ENCODE measurements around the gene TNFRSF12A. TPM values are rescaled to one million over a fixed set of nuclear protein-coding genes. Genes with fewer than 3 reads are reported as not detected.

TNFRSF12A gene
- total and polyA plus RNA-seq, 2 donors (not counting 1 experiment from before 2014, with no cell fraction given), result 80.7 to 196 TPM

GRCh38 chr16:3004319-3004718 is 15.8 kb upstream of the TNFRSF12A start:
- H3K27ac ChIP-seq (ENCODE audit: insufficient read depth, low read length), result no peak overlapping the region
- no peak for DNase-seq (ENCODE audit: low read depth in 2 of 2)
- no peaks in the 10 kb centered on the region for H3K79me2 ChIP-seq (ENCODE audit: control insufficient read depth, insufficient read depth, low read length)
- H3K27me3 ChIP-seq (ENCODE audit: control insufficient read depth, insufficient read depth, low read length), result peaks cover 4% of the 10 kb centered on the region
- H3K4me1 ChIP-seq (ENCODE audit: control insufficient read depth, extremely low read depth, insufficient read depth, low read length), result no peaks in the 10 kb centered on the region
- H3K36me3 ChIP-seq (ENCODE audit: control insufficient read depth, insufficient read depth, low read length), result no peaks in the 10 kb centered on the region
- H3K4me3 ChIP-seq (replicated peaks in 1 of 4; ENCODE audit: control extremely low read depth in 1 of 4, insufficient read depth in 1 of 4, low read depth in 3 of 4, low read length in 4 of 4), result peak overlapping the region in 1 of 4 experiments; percentile 14
- no peak overlapping the region for H2AFZ ChIP-seq (ENCODE audit: low read length)
- no peak overlapping the region for H3K9ac ChIP-seq (ENCODE audit: insufficient read depth, low read length)
- H3K4me2 ChIP-seq (ENCODE audit: extremely low read depth, insufficient read depth, low read length), result no peak overlapping the region
- H4K20me1 ChIP-seq (ENCODE audit: control insufficient read depth, extremely low read depth, insufficient read depth, low read length), result no peaks in the 10 kb centered on the region
- no peaks in the 10 kb centered on the region for H3K9me3 ChIP-seq (ENCODE audit: control insufficient read depth, insufficient read depth, low read depth, low read length)
- TF ChIP-seq CTCF (conservative IDR thresholded peaks at IDR 0.05 in 1 of 2, IDR thresholded peaks at IDR 0.05 in 1 of 2; ENCODE audit: low read depth in 1 of 2, low read length in 2 of 2) (no peak), EZH2 (IDR thresholded peaks at IDR 0.05; ENCODE audit: low read length, missing control alignments) (no peak)

DNA sequence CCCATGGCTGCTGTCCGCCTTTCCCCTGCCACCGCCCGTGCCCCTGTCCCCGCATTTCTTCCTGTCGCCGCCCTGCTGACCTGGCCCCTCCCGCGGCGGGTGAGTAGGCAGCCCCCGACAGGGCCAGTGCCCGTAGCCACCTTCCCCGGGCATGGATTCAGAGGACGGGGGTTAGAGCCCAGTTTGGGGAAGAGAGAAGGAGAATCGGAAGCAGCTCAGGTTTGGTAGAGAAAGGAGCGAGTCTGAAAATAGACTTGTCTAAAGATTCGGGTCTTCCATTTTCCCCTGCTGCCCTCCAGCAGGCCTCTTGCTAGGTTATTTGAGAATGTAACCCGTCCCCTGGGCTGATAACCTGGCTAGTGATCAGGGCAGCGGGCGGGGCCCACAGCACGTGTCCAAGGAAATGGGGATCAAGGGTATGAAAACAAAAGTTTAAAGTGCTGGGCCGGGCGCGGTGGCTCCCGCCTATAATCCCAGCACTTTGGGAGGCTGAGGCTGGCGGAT is 15.3 kb upstream of the TNFRSF12A start:
- no peak for DNase-seq (ENCODE audit: low read depth in 2 of 2)
- Histone ChIP-seq H3K36me3 (ENCODE audit: control insufficient read depth, insufficient read depth, low read length) (no peaks in the 10 kb centered on the region), H3K4me3 (replicated peaks in 1 of 4; ENCODE audit: control extremely low read depth in 1 of 4, insufficient read depth in 1 of 4, low read depth in 3 of 4, low read length in 4 of 4) (peak overlapping the region in 2 of 4 experiments; percentile 14 to 32), H3K9ac (ENCODE audit: insufficient read depth, low read length) (no peak overlapping the region), H3K27ac (ENCODE audit: insufficient read depth, low read length) (no peak overlapping the region), H3K27me3 (ENCODE audit: control insufficient read depth, insufficient read depth, low read length) (peaks cover 7% of the 10 kb centered on the region), H2AFZ (ENCODE audit: low read length) (no peak overlapping the region), H4K20me1 (ENCODE audit: control insufficient read depth, extremely low read depth, insufficient read depth, low read length) (no peaks in the 10 kb centered on the region), H3K4me1 (ENCODE audit: control insufficient read depth, extremely low read depth, insufficient read depth, low read length) (no peaks in the 10 kb centered on the region), H3K9me3 (ENCODE audit: control insufficient read depth, insufficient read depth, low read depth, low read length) (no peaks in the 10 kb centered on the region), H3K4me2 (ENCODE audit: extremely low read depth, insufficient read depth, low read length) (peak overlapping the region; percentile 78), H3K79me2 (ENCODE audit: control insufficient read depth, insufficient read depth, low read length) (no peaks in the 10 kb centered on the region)
- TF ChIP-seq EZH2 (IDR thresholded peaks at IDR 0.05; ENCODE audit: low read length, missing control alignments), result peak; percentile 29
- no peak for TF ChIP-seq CTCF (conservative IDR thresholded peaks at IDR 0.05 in 1 of 2, IDR thresholded peaks at IDR 0.05 in 1 of 2; ENCODE audit: low read depth in 1 of 2, low read length in 2 of 2)

DNA sequence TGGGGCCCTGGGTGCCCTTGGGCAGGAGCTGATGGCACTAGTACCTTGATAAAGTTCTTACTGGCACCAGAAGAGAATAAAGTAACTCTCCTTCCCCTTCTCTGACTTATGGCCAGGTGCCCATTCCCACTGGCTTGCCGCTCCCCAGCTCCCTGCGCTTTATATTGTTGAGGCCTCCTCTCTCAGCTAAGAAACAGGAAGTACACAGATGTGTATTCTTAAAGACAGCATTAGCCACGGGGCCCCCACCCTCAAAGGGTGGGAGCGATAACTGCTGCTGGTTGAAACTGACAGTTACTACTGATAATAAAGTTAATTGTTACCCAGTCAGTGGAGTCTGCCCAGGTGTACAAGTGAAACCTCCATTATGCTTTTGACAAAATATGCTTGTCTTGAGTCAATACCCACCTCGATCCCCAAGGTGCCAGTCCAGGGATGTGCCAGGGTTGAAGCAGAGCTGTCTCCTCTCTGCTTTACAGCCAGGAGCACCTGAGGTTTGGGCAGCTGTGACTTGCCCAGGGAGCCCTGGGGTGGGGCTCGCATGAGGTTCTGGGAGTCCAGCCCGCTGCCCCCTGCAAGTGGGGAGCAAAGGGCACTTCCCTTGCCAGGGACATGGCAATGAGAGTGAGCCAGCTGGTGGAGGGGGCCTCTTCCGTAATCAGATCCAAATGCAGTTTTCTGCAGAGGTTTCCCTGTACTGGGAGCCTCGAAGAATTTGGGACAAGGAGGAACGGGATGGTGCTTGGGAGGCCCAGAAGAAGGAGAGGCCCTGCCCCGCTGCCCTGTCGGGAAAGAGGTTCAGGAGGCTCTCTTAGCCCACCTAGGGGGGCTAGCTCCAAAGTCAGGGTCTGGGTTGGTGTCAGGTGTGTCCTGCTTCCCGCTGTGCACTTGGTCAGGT is 12.9 kb upstream of the TNFRSF12A start:
- Histone ChIP-seq H2AFZ (ENCODE audit: low read length) (no peak overlapping the region), H3K9ac (ENCODE audit: insufficient read depth, low read length) (no peak overlapping the region), H3K27me3 (ENCODE audit: control insufficient read depth, insufficient read depth, low read length) (peaks cover 19% of the 10 kb centered on the region), H3K4me2 (ENCODE audit: extremely low read depth, insufficient read depth, low read length) (no peak overlapping the region), H3K4me3 (replicated peaks in 1 of 4; ENCODE audit: control extremely low read depth in 1 of 4, insufficient read depth in 1 of 4, low read depth in 3 of 4, low read length in 4 of 4) (no peak overlapping the region), H3K4me1 (ENCODE audit: control insufficient read depth, extremely low read depth, insufficient read depth, low read length) (no peaks in the 10 kb centered on the region), H3K9me3 (ENCODE audit: control insufficient read depth, insufficient read depth, low read depth, low read length) (no peaks in the 10 kb centered on the region), H3K79me2 (ENCODE audit: control insufficient read depth, insufficient read depth, low read length) (no peaks in the 10 kb centered on the region), H4K20me1 (ENCODE audit: control insufficient read depth, extremely low read depth, insufficient read depth, low read length) (no peaks in the 10 kb centered on the region), H3K27ac (ENCODE audit: insufficient read depth, low read length) (no peak overlapping the region), H3K36me3 (ENCODE audit: control insufficient read depth, insufficient read depth, low read length) (no peaks in the 10 kb centered on the region)
- no peak for DNase-seq (ENCODE audit: low read depth in 2 of 2)
- no peak for TF ChIP-seq CTCF (conservative IDR thresholded peaks at IDR 0.05 in 1 of 2, IDR thresholded peaks at IDR 0.05 in 1 of 2; ENCODE audit: low read depth in 1 of 2, low read length in 2 of 2)
- no peak for TF ChIP-seq EZH2 (IDR thresholded peaks at IDR 0.05; ENCODE audit: low read length, missing control alignments)
